Muscle layer of duodenum (tissue), 2 donors: ENCODE results near the gene TSTD1.

ENCODE experiments used
- H3K27ac ChIP-seq: one replicate; pipeline ENCODE4 v1.7.0; 2013; ENCODE audit warnings: mild to moderate bottlenecking, low read length
- H3K27me3 ChIP-seq: one replicate; pipeline ENCODE4 v1.7.0; 2013; ENCODE audit warnings: low read depth, mild to moderate bottlenecking, control low read depth, low read length
- H3K36me3 ChIP-seq, 2 donors: one replicate each; pipeline ENCODE4 v1.7.0; 2013; ENCODE audit warnings: low read length in 2 of 2, control low read depth in 1 of 2, mild to moderate bottlenecking in 1 of 2; ENCODE audit not compliant: insufficient read depth in 2 of 2, control insufficient read depth in 1 of 2
- H3K4me1 ChIP-seq, 2 donors: one replicate each; pipeline ENCODE4 v1.7.0; 2013; ENCODE audit warnings: low read length in 2 of 2, mild to moderate bottlenecking in 2 of 2, control low read depth in 1 of 2, moderate library complexity in 1 of 2; ENCODE audit not compliant: insufficient read depth in 2 of 2, control insufficient read depth in 1 of 2
- H3K4me3 ChIP-seq, 2 donors: one replicate each; pipeline ENCODE4 v1.7.0; 2013; ENCODE audit warnings: low read length in 2 of 2, low read depth in 1 of 2, mild to moderate bottlenecking in 1 of 2
- H3K9me3 ChIP-seq, 2 donors: one replicate each; pipeline ENCODE4 v1.7.0; 2013; ENCODE audit warnings: low read length in 2 of 2, control low read depth in 1 of 2, mild to moderate bottlenecking in 1 of 2; ENCODE audit not compliant: control insufficient read depth in 1 of 2
- donor health status: healthy.

Gene TSTD1

GRCh38 chr1:161077426-161077825 is 38.7 kb upstream of the TSTD1 start:
- no peaks in the 10 kb centered on the region for H3K36me3 ChIP-seq
- no peaks in the 10 kb centered on the region for H3K4me1 ChIP-seq
- H3K27ac ChIP-seq: no peak overlapping the region
- H3K9me3 ChIP-seq: no peaks in the 10 kb centered on the region
- H3K27me3 ChIP-seq: no peaks in the 10 kb centered on the region
- no peak overlapping the region for H3K4me3 ChIP-seq

- no peaks in the 10 kb centered on the region for H3K9me3 ChIP-seq
- no peak overlapping the region for H3K4me3 ChIP-seq
- no peaks in the 10 kb centered on the region for H3K36me3 ChIP-seq
- no peak overlapping the region for H3K27ac ChIP-seq
- no peaks in the 10 kb centered on the region for H3K4me1 ChIP-seq
- no peaks in the 10 kb centered on the region for H3K27me3 ChIP-seq
These were observed 37.6 kb upstream of the TSTD1 start for GRCh38 chr1:161076410-161076809.

GRCh38 chr1:161074676-161075368 is 36.1 kb upstream of the TSTD1 start:
- H3K27ac ChIP-seq: no peak overlapping the region
- H3K36me3 ChIP-seq: no peaks in the 10 kb centered on the region
- H3K9me3 ChIP-seq: no peaks in the 10 kb centered on the region
- H3K4me1 ChIP-seq: no peaks in the 10 kb centered on the region
- no peaks in the 10 kb centered on the region for H3K27me3 ChIP-seq
- H3K4me3 ChIP-seq: no peak overlapping the region

- H3K4me3 ChIP-seq: no peak overlapping the region
- H3K4me1 ChIP-seq: no peaks in the 10 kb centered on the region
These were observed 34.8 kb upstream of the TSTD1 start for GRCh38 chr1:161073474-161074121.

GRCh38 chr1:161072751-161073449 is 34.1 kb upstream of the TSTD1 start:
- no peaks in the 10 kb centered on the region for H3K4me1 ChIP-seq
- no peaks in the 10 kb centered on the region for H3K36me3 ChIP-seq
- no peak overlapping the region for H3K27ac ChIP-seq

More at GRCh38 chr1:161073474-161074121, 34.8 kb upstream of the TSTD1 start:
- Histone ChIP-seq H3K27ac (no peak overlapping the region), H3K27me3 (no peaks in the 10 kb centered on the region), H3K9me3 (no peaks in the 10 kb centered on the region), H3K36me3 (no peaks in the 10 kb centered on the region)

GRCh38 chr1:161071886-161072371 is 33.2 kb upstream of the TSTD1 start:
- Histone ChIP-seq H3K36me3 (no peaks in the 10 kb centered on the region), H3K27ac (no peak overlapping the region), H3K27me3 (no peaks in the 10 kb centered on the region), H3K4me1 (no peaks in the 10 kb centered on the region), H3K9me3 (no peaks in the 10 kb centered on the region), H3K4me3 (no peak overlapping the region)

More at GRCh38 chr1:161072751-161073449, 34.1 kb upstream of the TSTD1 start:
- H3K4me3 ChIP-seq: no peak overlapping the region
- no peaks in the 10 kb centered on the region for H3K27me3 ChIP-seq
- no peaks in the 10 kb centered on the region for H3K9me3 ChIP-seq

- no peaks in the 10 kb centered on the region for H3K36me3 ChIP-seq
- no peaks in the 10 kb centered on the region for H3K9me3 ChIP-seq
- H3K27ac ChIP-seq: no peak overlapping the region
- no peaks in the 10 kb centered on the region for H3K4me1 ChIP-seq
- no peak overlapping the region for H3K4me3 ChIP-seq
- H3K27me3 ChIP-seq: no peaks in the 10 kb centered on the region
These were observed 32.0 kb upstream of the TSTD1 start for GRCh38 chr1:161070761-161071160.

GRCh38 chr1:161069731-161070270 is 31.0 kb upstream of the TSTD1 start, which contains the start of gene ARHGAP30:
ARHGAP30 (minus strand) TSS chr1:161069891; CDS start chr1:161069624, 267 bp downstream.
- Histone ChIP-seq H3K9me3 (no peaks in the 10 kb centered on the region), H3K36me3 (no peaks in the 10 kb centered on the region), H3K4me3 (peak within 1 kb of the TSS; percentile 58), H3K4me1 (no peaks in the 10 kb centered on the region), H3K27me3 (no peaks in the 10 kb centered on the region), H3K27ac (peak within 1 kb of the TSS; percentile 76)

GRCh38 chr1:161069241-161069640 is 30.5 kb upstream of the TSTD1 start:
- H3K4me1 ChIP-seq: no peaks in the 10 kb centered on the region
- H3K4me3 ChIP-seq: peak overlapping the region; percentile 58
- H3K27me3 ChIP-seq: no peaks in the 10 kb centered on the region
- no peaks in the 10 kb centered on the region for H3K9me3 ChIP-seq
- H3K27ac ChIP-seq: peak overlapping the region; percentile 76
- H3K36me3 ChIP-seq: no peaks in the 10 kb centered on the region

GRCh38 chr1:161068306-161069234 is 29.8 kb upstream of the TSTD1 start:
- H3K4me3 ChIP-seq: peak overlapping the region; percentile 58

More at GRCh38 chr1:161068306-161069234, 29.8 kb upstream of the TSTD1 start:
- Histone ChIP-seq H3K36me3 (no peaks in the 10 kb centered on the region), H3K27me3 (no peaks in the 10 kb centered on the region), H3K27ac (peak overlapping the region; percentile 76), H3K9me3 (no peaks in the 10 kb centered on the region), H3K4me1 (no peaks in the 10 kb centered on the region)
